ENCODE measurements around the gene C14orf132. TPM values are rescaled to one million over a fixed set of nuclear protein-coding genes. Genes with fewer than 3 reads are reported as not detected.
"Not testable (repeated sequence)": the region's sequence is repeated elsewhere in the genome, so short reads cannot be mapped to it uniquely, and the experiment has no call there.

C14orf132 gene
- total RNA-seq, 1 donor from 2014 or later = 12.0 TPM

GRCh38 chr14:96001866-96002497 is 37.2 kb upstream of the C14orf132 start:
- TF ChIP-seq POLR2A (IDR thresholded peaks at IDR 0.05) (no peak), CTCF (IDR thresholded peaks at IDR 0.05) (no peak), POLR2AphosphoS5 (IDR thresholded peaks at IDR 0.05; ENCODE audit: insufficient read depth in 1 of 2, low read depth in 1 of 2) (no peak)
- H3K27ac ChIP-seq = no peak overlapping the region
- no peaks in the 10 kb centered on the region for H3K4me1 ChIP-seq
- H3K27me3 ChIP-seq = no peaks in the 10 kb centered on the region
- DNase-seq (ENCODE audit: extremely low spot score in 2 of 2) = no peak
- no peak overlapping the region for H3K4me3 ChIP-seq
- intact Hi-C loops (cut with DNase I) = loop anchor here (10.0 kb wide), 1 partner anchor 273 kb away; no protein-coding TSS in a partner anchor
- H3K36me3 ChIP-seq = no peaks in the 10 kb centered on the region
- H3K9me3 ChIP-seq = no peaks in the 10 kb centered on the region

DNA sequence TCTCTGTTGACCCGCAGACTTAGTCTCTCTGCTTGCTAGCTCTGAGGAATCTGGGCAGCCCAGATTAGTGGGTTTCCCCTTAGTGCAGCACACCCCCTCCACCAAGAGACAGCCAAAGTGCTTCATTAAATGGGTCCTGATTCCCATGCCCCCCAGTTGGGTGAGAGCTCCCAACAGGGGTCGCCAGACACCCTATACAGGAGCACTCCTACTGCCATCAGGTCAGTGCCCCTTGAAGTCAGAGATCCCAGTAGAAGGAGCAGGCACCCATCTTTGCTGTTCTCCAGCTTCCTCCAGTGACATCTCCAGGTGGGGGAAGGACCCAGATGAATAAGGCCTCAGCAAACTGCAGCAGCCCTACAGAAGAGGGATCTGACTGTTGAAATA is 36.7 kb upstream of the C14orf132 start:
- Histone ChIP-seq H3K4me3 (no peak overlapping the region), H3K27me3 (no peaks in the 10 kb centered on the region), H3K36me3 (no peaks in the 10 kb centered on the region), H3K9me3 (no peaks in the 10 kb centered on the region), H3K27ac (no peak overlapping the region), H3K4me1 (no peaks in the 10 kb centered on the region)
- intact Hi-C loops (cut with DNase I) = loop anchor here (10.0 kb wide), 1 partner anchor 272 kb away; no protein-coding TSS in a partner anchor
- no peak for DNase-seq (ENCODE audit: extremely low spot score in 2 of 2)
- TF ChIP-seq CTCF (IDR thresholded peaks at IDR 0.05) = no peak
- TF ChIP-seq POLR2A (IDR thresholded peaks at IDR 0.05) = no peak
- TF ChIP-seq POLR2AphosphoS5 (IDR thresholded peaks at IDR 0.05; ENCODE audit: insufficient read depth in 1 of 2, low read depth in 1 of 2) = no peak

- Histone ChIP-seq H3K4me1 (no peaks in the 10 kb centered on the region), H3K27me3 (no peaks in the 10 kb centered on the region), H3K9me3 (peaks cover 4% of the 10 kb centered on the region), H3K27ac (no peak overlapping the region), H3K36me3 (no peaks in the 10 kb centered on the region), H3K4me3 (no peak overlapping the region)
- no peak for DNase-seq (ENCODE audit: extremely low spot score in 2 of 2)
- TF ChIP-seq POLR2AphosphoS5 (IDR thresholded peaks at IDR 0.05; ENCODE audit: insufficient read depth in 1 of 2, low read depth in 1 of 2) (no peak), CTCF (IDR thresholded peaks at IDR 0.05) (no peak), POLR2A (IDR thresholded peaks at IDR 0.05) (no peak)
- intact Hi-C loops (cut with DNase I) = no loop called here
Measured at GRCh38 chr14:96011131-96011530, 28.0 kb upstream of the C14orf132 start.

DNA sequence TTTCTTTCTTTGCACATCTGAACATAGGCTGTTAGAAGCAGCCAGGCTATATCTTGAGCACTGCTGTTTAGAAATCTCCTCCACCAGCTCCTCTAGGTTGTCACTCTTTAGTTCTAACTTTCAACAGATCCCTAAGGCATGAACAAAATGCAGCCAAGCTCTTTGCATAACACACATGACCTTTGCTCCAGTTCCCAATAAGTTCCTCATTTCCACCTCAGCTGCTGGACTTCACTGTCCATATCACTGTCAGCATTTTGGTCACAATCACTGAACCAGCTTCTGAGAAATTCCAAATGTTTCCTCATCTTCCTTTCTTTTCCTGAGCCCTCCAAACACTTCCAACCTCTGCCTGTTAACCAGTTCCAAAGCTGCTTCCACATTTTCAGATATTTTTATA is 27.6 kb upstream of the C14orf132 start:
- no peak for TF ChIP-seq POLR2AphosphoS5 (IDR thresholded peaks at IDR 0.05; ENCODE audit: insufficient read depth in 1 of 2, low read depth in 1 of 2)
- no peak for TF ChIP-seq CTCF (IDR thresholded peaks at IDR 0.05)
- TF ChIP-seq POLR2A (IDR thresholded peaks at IDR 0.05) = no peak
- Histone ChIP-seq H3K36me3 (no peaks in the 10 kb centered on the region), H3K27ac (no peak overlapping the region), H3K4me1 (no peaks in the 10 kb centered on the region), H3K9me3 (peaks cover 4% of the 10 kb centered on the region), H3K4me3 (no peak overlapping the region), H3K27me3 (no peaks in the 10 kb centered on the region)
- DNase-seq (ENCODE audit: extremely low spot score in 2 of 2) = no peak
- intact Hi-C loops (cut with DNase I) = no loop called here

GRCh38 chr14:96012757-96013156 is 26.4 kb upstream of the C14orf132 start:
- not testable (repeated sequence) for H3K36me3 ChIP-seq, H3K4me1 ChIP-seq

More at GRCh38 chr14:96012757-96013156, 26.4 kb upstream of the C14orf132 start:
- DNase-seq (ENCODE audit: extremely low spot score in 2 of 2); H3K4me3 ChIP-seq; H3K9me3 ChIP-seq; intact Hi-C loops (cut with DNase I); H3K27me3 ChIP-seq; H3K27ac ChIP-seq: not testable (repeated sequence)
